Measurements from ENCODE around the gene GALNT17.
"Not testable (repeated sequence)": the region's sequence is repeated elsewhere in the genome, so short reads cannot be mapped to it uniquely, and the experiment has no call there.

Gene GALNT17

GRCh38 chr7:71616217-71616616 is 484.3 kb downstream of the GALNT17 start:
- DNase-seq (ENCODE audit: low read depth in 2 of 3, low spot score in 2 of 3), result no peak

- no peak for DNase-seq (ENCODE audit: low read depth in 2 of 3, low spot score in 2 of 3)
Observed at GRCh38 chr7:71618278-71618677, 486.3 kb downstream of the GALNT17 start.

GRCh38 chr7:71625545-71625944 is 493.6 kb downstream of the GALNT17 start:
- DNase-seq (ENCODE audit: low read depth in 2 of 3, low spot score in 2 of 3), result no peak

GRCh38 chr7:71626206-71626605 is 494.3 kb downstream of the GALNT17 start:
- DNase-seq (ENCODE audit: low read depth in 2 of 3, low spot score in 2 of 3), result no peak

GRCh38 chr7:71627651-71628050 is 495.7 kb downstream of the GALNT17 start:
- no peak for DNase-seq (ENCODE audit: low read depth in 2 of 3, low spot score in 2 of 3)

- no peak for DNase-seq (ENCODE audit: low read depth in 2 of 3, low spot score in 2 of 3)
Observed at GRCh38 chr7:71630516-71630915, 498.6 kb downstream of the GALNT17 start.

GRCh38 chr7:71633551-71634008 is 501.6 kb downstream of the GALNT17 start:
- no peak for DNase-seq (ENCODE audit: low read depth in 2 of 3, low spot score in 2 of 3)

GRCh38 chr7:71635849-71636248 is 503.9 kb downstream of the GALNT17 start:
- DNase-seq (ENCODE audit: low read depth in 2 of 3, low spot score in 2 of 3), result not testable (repeated sequence)

- DNase-seq (ENCODE audit: low read depth in 2 of 3, low spot score in 2 of 3), result no peak
Observed at GRCh38 chr7:71636329-71636728, 504.4 kb downstream of the GALNT17 start.

GRCh38 chr7:71637578-71637977 is 505.6 kb downstream of the GALNT17 start:
- no peak for DNase-seq (ENCODE audit: low read depth in 2 of 3, low spot score in 2 of 3)

GRCh38 chr7:71638108-71638507 is 506.2 kb downstream of the GALNT17 start:
- DNase-seq (ENCODE audit: low read depth in 2 of 3, low spot score in 2 of 3), result no peak

- DNase-seq (ENCODE audit: low read depth in 2 of 3, low spot score in 2 of 3), result no peak
Observed at GRCh38 chr7:71639382-71640085, 507.6 kb downstream of the GALNT17 start.

GRCh38 chr7:71643031-71643430 is 511.1 kb downstream of the GALNT17 start:
- DNase-seq (ENCODE audit: low read depth in 2 of 3, low spot score in 2 of 3), result not testable (repeated sequence)

GRCh38 chr7:71645836-71646235 is 513.9 kb downstream of the GALNT17 start:
- DNase-seq (ENCODE audit: low read depth in 2 of 3, low spot score in 2 of 3), result no peak

- no peak for DNase-seq (ENCODE audit: low read depth in 2 of 3, low spot score in 2 of 3)
Observed at GRCh38 chr7:71649812-71650211, 517.9 kb downstream of the GALNT17 start.

GRCh38 chr7:71650653-71651337 is 518.9 kb downstream of the GALNT17 start:
- DNase-seq (ENCODE audit: low read depth in 2 of 3, low spot score in 2 of 3), result no peak

GRCh38 chr7:71652510-71652909 is 520.6 kb downstream of the GALNT17 start:
- no peak for DNase-seq (ENCODE audit: low read depth in 2 of 3, low spot score in 2 of 3)

GRCh38 chr7:71657386-71657785 is 525.4 kb downstream of the GALNT17 start:
- no peak for DNase-seq (ENCODE audit: low read depth in 2 of 3, low spot score in 2 of 3)

GRCh38 chr7:71659622-71660021 is 527.7 kb downstream of the GALNT17 start:
- DNase-seq (ENCODE audit: low read depth in 2 of 3, low spot score in 2 of 3), result no peak

- no peak for DNase-seq (ENCODE audit: low read depth in 2 of 3, low spot score in 2 of 3)
Observed at GRCh38 chr7:71661671-71662224, 529.8 kb downstream of the GALNT17 start.

GRCh38 chr7:71665716-71666115 is 533.8 kb downstream of the GALNT17 start:
- DNase-seq (ENCODE audit: low read depth in 2 of 3, low spot score in 2 of 3), result no peak

- DNase-seq (ENCODE audit: low read depth in 2 of 3, low spot score in 2 of 3), result no peak
Observed at GRCh38 chr7:71668572-71668971, 536.6 kb downstream of the GALNT17 start.
